HG03342 (cell line): Measurements from ENCODE around the gene SLC35F5.
"Not testable (repeated sequence)": the region's sequence is repeated elsewhere in the genome, so short reads cannot be mapped to it uniquely, and the experiment has no call there.

ENCODE experiments used
- ATAC-seq: cut with Tn5 transposase; IDR thresholded peaks from one replicate; pipeline ENCODE4 v1.9.1; 2021; ENCODE audit warnings: mild to moderate bottlenecking, moderate library complexity; ENCODE audit not compliant: unreplicated experiment

SLC35F5 gene

GRCh38 chr2:113756355-113757137 lies at the start of gene SLC35F5:
SLC35F5 (minus strand) TSS chr2:113756642; CDS start chr2:113756409, 233 bp downstream.
- peak; percentile 81 for ATAC-seq

- ATAC-seq: no peak
These were observed 42.9 kb upstream of the SLC35F5 start for GRCh38 chr2:113799375-113799774.

- ATAC-seq: no peak
These were observed 40.8 kb upstream of the SLC35F5 start for GRCh38 chr2:113797237-113797636.

GRCh38 chr2:113796592-113797175 lies 40.2 kb upstream of the SLC35F5 start:
- ATAC-seq: no peak

GRCh38 chr2:113795405-113795920 lies 39.0 kb upstream of the SLC35F5 start:
- no peak for ATAC-seq

GRCh38 chr2:113791697-113792590 lies 35.5 kb upstream of the SLC35F5 start:
- ATAC-seq: peak; percentile 91

- ATAC-seq: no peak
These were observed 28.6 kb upstream of the SLC35F5 start for GRCh38 chr2:113784823-113785744.

GRCh38 chr2:113780472-113780871 lies 24.0 kb upstream of the SLC35F5 start:
- no peak for ATAC-seq

- no peak for ATAC-seq
These were observed 20.9 kb upstream of the SLC35F5 start for GRCh38 chr2:113777371-113777770.

- ATAC-seq: no peak
These were observed 20.5 kb upstream of the SLC35F5 start for GRCh38 chr2:113776949-113777348.

GRCh38 chr2:113774616-113775015 lies 18.2 kb upstream of the SLC35F5 start:
- ATAC-seq: not testable (repeated sequence)

GRCh38 chr2:113770929-113771328 lies 14.5 kb upstream of the SLC35F5 start:
- ATAC-seq: no peak

GRCh38 chr2:113769555-113769954 lies 13.1 kb upstream of the SLC35F5 start:
- no peak for ATAC-seq

GRCh38 chr2:113768770-113769169 lies 12.3 kb upstream of the SLC35F5 start:
- ATAC-seq: no peak

- no peak for ATAC-seq
These were observed 11.5 kb upstream of the SLC35F5 start for GRCh38 chr2:113767811-113768460.

GRCh38 chr2:113765276-113765675 lies 8.8 kb upstream of the SLC35F5 start:
- ATAC-seq: no peak

- no peak for ATAC-seq
These were observed 6.1 kb upstream of the SLC35F5 start for GRCh38 chr2:113762377-113763118.

- ATAC-seq: no peak
These were observed 4.0 kb upstream of the SLC35F5 start for GRCh38 chr2:113760400-113760799.

GRCh38 chr2:113757138-113757657 lies 756 bp upstream of the SLC35F5 start:
- ATAC-seq: no peak
